ENCODE measurements around the gene RPL5.

Gene RPL5

GRCh38 chr1:92791487-92792066, 40.3 kb upstream of the RPL5 start:
- Histone ChIP-seq H3K9ac (ENCODE audit: insufficient read length) (peak overlapping the region; percentile 20), H3K4me3 (peak overlapping the region; percentile 51), H3K36me3 (ENCODE audit: insufficient read depth, low read length) (no peaks in the 10 kb centered on the region), H3K9me3 (ENCODE audit: low read depth, low read length) (no peaks in the 10 kb centered on the region), H3K27ac (no peak overlapping the region)
- DNase-seq (ENCODE audit: low read depth, low spot score): no peak
- TF ChIP-seq POLR2AphosphoS5 (IDR thresholded peaks at IDR 0.05; ENCODE audit: borderline replicate concordance, low read depth, low read length): no peak
- TF ChIP-seq FOXP2 (optimal IDR thresholded peaks at IDR 0.05; ENCODE audit: control extremely low read depth, extremely low read length, insufficient read depth): no peak
- no peak for TF ChIP-seq EZH2 (IDR thresholded peaks at IDR 0.05)

GRCh38 chr1:92792340-92792782, 39.5 kb upstream of the RPL5 start:
- Histone ChIP-seq H3K9me3 (ENCODE audit: low read depth, low read length) (no peaks in the 10 kb centered on the region), H3K4me3 (no peak overlapping the region), H3K36me3 (ENCODE audit: insufficient read depth, low read length) (no peaks in the 10 kb centered on the region), H3K27ac (no peak overlapping the region), H3K9ac (ENCODE audit: insufficient read length) (no peak overlapping the region)
- TF ChIP-seq EZH2 (IDR thresholded peaks at IDR 0.05) (no peak), POLR2AphosphoS5 (IDR thresholded peaks at IDR 0.05; ENCODE audit: borderline replicate concordance, low read depth, low read length) (no peak), FOXP2 (optimal IDR thresholded peaks at IDR 0.05; ENCODE audit: control extremely low read depth, extremely low read length, insufficient read depth) (no peak)
- DNase-seq (ENCODE audit: low read depth, low spot score): no peak

- TF ChIP-seq POLR2AphosphoS5 (IDR thresholded peaks at IDR 0.05; ENCODE audit: borderline replicate concordance, low read depth, low read length) (no peak), EZH2 (IDR thresholded peaks at IDR 0.05) (no peak), FOXP2 (optimal IDR thresholded peaks at IDR 0.05; ENCODE audit: control extremely low read depth, extremely low read length, insufficient read depth) (no peak)
- Histone ChIP-seq H3K9ac (ENCODE audit: insufficient read length) (no peak overlapping the region), H3K36me3 (ENCODE audit: insufficient read depth, low read length) (no peaks in the 10 kb centered on the region), H3K4me3 (no peak overlapping the region), H3K27ac (no peak overlapping the region), H3K9me3 (ENCODE audit: low read depth, low read length) (no peaks in the 10 kb centered on the region)
- DNase-seq (ENCODE audit: low read depth, low spot score): no peak
These were observed 36.7 kb upstream of the RPL5 start for GRCh38 chr1:92795166-92795565.

- no peak for TF ChIP-seq POLR2AphosphoS5 (IDR thresholded peaks at IDR 0.05; ENCODE audit: borderline replicate concordance, low read depth, low read length)
- TF ChIP-seq FOXP2 (optimal IDR thresholded peaks at IDR 0.05; ENCODE audit: control extremely low read depth, extremely low read length, insufficient read depth): no peak
- TF ChIP-seq EZH2 (IDR thresholded peaks at IDR 0.05): no peak
- H3K27ac ChIP-seq: no peak overlapping the region
- no peak overlapping the region for H3K9ac ChIP-seq (ENCODE audit: insufficient read length)
- no peaks in the 10 kb centered on the region for H3K9me3 ChIP-seq (ENCODE audit: low read depth, low read length)
- no peak for DNase-seq (ENCODE audit: low read depth, low spot score)
- H3K36me3 ChIP-seq (ENCODE audit: insufficient read depth, low read length): no peaks in the 10 kb centered on the region
- H3K4me3 ChIP-seq: no peak overlapping the region
These were observed 34.5 kb upstream of the RPL5 start for GRCh38 chr1:92797297-92797696.

- H3K9ac ChIP-seq (ENCODE audit: insufficient read length): no peak overlapping the region
- H3K36me3 ChIP-seq (ENCODE audit: insufficient read depth, low read length): no peaks in the 10 kb centered on the region
- DNase-seq (ENCODE audit: low read depth, low spot score): no peak
- H3K9me3 ChIP-seq (ENCODE audit: low read depth, low read length): no peaks in the 10 kb centered on the region
- no peak overlapping the region for H3K4me3 ChIP-seq
- no peak overlapping the region for H3K27ac ChIP-seq
- TF ChIP-seq EZH2 (IDR thresholded peaks at IDR 0.05) (no peak), FOXP2 (optimal IDR thresholded peaks at IDR 0.05; ENCODE audit: control extremely low read depth, extremely low read length, insufficient read depth) (no peak), POLR2AphosphoS5 (IDR thresholded peaks at IDR 0.05; ENCODE audit: borderline replicate concordance, low read depth, low read length) (no peak)
These were observed 33.9 kb upstream of the RPL5 start for GRCh38 chr1:92797961-92798360.

GRCh38 chr1:92803140-92803887, 28.5 kb upstream of the RPL5 start:
- DNase-seq (ENCODE audit: low read depth, low spot score): no peak
- Histone ChIP-seq H3K27ac (no peak overlapping the region), H3K9ac (ENCODE audit: insufficient read length) (no peak overlapping the region), H3K36me3 (ENCODE audit: insufficient read depth, low read length) (no peaks in the 10 kb centered on the region), H3K9me3 (ENCODE audit: low read depth, low read length) (no peaks in the 10 kb centered on the region), H3K4me3 (no peak overlapping the region)
- TF ChIP-seq FOXP2 (optimal IDR thresholded peaks at IDR 0.05; ENCODE audit: control extremely low read depth, extremely low read length, insufficient read depth): no peak
- TF ChIP-seq EZH2 (IDR thresholded peaks at IDR 0.05): no peak

- no peaks in the 10 kb centered on the region for H3K36me3 ChIP-seq (ENCODE audit: insufficient read depth, low read length)
- no peaks in the 10 kb centered on the region for H3K9me3 ChIP-seq (ENCODE audit: low read depth, low read length)
- no peak overlapping the region for H3K9ac ChIP-seq (ENCODE audit: insufficient read length)
- H3K27ac ChIP-seq: peak overlapping the region; percentile 60; the same call in 1 of the 2 replicates
- peak overlapping the region; percentile 44 for H3K4me3 ChIP-seq
- peak; percentile 76 for DNase-seq (ENCODE audit: low read depth, low spot score)
- no peak for TF ChIP-seq EZH2 (IDR thresholded peaks at IDR 0.05)
- no peak for TF ChIP-seq POLR2AphosphoS5 (IDR thresholded peaks at IDR 0.05; ENCODE audit: borderline replicate concordance, low read depth, low read length)
- TF ChIP-seq FOXP2 (optimal IDR thresholded peaks at IDR 0.05; ENCODE audit: control extremely low read depth, extremely low read length, insufficient read depth): no peak
These were observed 27.1 kb upstream of the RPL5 start for GRCh38 chr1:92804721-92805201.

- DNase-seq (ENCODE audit: low read depth, low spot score): no peak
- Histone ChIP-seq H3K27ac (peak overlapping the region; percentile 60; the same call in 1 of the 2 replicates), H3K9ac (ENCODE audit: insufficient read length) (no peak overlapping the region), H3K4me3 (peak overlapping the region; percentile 44), H3K36me3 (ENCODE audit: insufficient read depth, low read length) (no peaks in the 10 kb centered on the region), H3K9me3 (ENCODE audit: low read depth, low read length) (no peaks in the 10 kb centered on the region)
- TF ChIP-seq POLR2AphosphoS5 (IDR thresholded peaks at IDR 0.05; ENCODE audit: borderline replicate concordance, low read depth, low read length) (no peak), FOXP2 (optimal IDR thresholded peaks at IDR 0.05; ENCODE audit: control extremely low read depth, extremely low read length, insufficient read depth) (no peak)
These were observed 26.6 kb upstream of the RPL5 start for GRCh38 chr1:92805216-92805615.
